Skeletal muscle cell (primary cell): ENCODE results near the gene MAP3K9.

ENCODE experiments used
- DNase-seq: peaks from one replicate; pipeline ENCODE4 v3.0.0-alpha.2; 2010; ENCODE audit warnings: low read depth
- H3K4me3 ChIP-seq: 2 replicates; pipeline ENCODE4 v1.5.1; 2011; ENCODE audit warnings: low read depth, mild to moderate bottlenecking, control low read depth, low read length, moderate library complexity

The MAP3K9 gene

DNA sequence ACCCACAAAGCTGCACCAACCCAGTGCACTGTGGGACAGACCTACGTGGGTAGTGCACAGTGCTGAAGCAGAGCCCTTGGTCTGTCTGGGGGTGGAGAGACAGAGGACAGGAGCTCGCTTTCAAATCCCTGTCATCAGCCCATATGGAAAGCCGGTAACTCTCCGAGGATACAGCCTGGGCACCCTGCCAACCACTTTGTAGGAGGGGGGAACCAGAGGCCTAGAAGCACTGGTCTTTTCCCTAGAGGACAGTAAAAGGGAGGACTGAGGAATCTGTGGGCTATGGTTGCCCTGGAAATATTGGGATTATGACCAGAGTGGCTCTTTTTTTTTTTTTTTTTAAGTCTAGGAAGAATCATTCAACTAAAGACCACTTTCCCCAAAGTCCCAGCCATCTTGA is 74.3 kb downstream of the MAP3K9 start:
- H3K4me3 ChIP-seq, result no peak overlapping the region
- peak; percentile 25 for DNase-seq

DNA sequence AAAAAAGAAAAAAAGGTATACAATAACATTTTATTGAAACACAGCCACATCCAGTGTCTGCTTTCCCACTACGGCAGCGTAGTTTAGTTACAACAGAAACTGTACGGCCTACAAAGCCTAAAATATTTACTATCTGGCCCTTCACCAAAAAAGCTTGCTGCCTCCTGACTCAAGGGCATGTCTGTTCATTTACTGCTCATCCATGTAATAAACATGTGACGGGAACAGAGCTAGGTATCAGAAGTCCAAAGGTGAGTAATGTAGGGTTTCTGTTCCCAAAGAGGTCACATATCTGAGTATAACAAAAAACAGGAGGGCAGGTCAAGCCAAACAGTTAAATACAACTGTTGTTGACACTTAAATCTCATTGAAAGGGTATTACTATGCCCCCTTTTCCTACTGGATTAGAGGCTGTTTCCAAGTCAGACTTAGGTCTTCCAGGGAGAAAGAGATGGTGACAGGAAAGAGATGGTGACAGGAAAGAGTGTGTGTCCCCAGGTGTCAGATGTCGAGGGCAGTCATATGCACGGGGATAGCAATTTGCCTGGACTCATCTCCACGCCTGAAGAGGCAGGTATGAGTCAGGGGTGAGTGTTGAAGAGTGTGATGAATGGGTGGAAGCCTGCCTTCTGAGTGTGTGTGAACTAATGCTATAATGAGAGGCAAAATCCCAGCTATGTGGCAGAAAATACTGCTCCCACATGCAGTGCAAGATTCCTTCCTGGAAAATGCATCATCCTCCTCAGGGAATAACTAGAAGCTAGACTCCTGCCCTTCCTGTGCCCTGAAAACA is 77.7 kb downstream of the MAP3K9 start:
- DNase-seq, result no peak

DNA sequence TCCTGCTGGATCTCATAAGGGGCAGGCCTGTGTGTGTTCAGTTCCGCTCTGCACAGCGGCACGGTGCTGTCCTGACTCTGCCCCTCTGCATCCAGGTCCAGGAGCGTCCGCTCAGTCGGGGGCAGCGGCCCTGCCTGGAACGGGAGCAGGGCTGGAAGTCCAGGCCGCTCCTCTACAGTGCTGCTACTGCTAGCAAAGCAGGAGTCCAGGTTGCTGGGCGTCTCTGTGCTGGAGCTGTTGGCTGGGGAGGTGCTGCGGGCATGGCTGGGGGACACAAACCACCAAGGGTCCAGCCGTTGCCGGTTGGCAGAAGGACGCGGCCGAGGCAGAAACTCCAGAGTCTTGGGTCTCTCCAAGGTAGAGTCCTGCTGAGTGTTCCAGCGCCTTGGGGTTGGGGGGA is 78.9 kb downstream of the MAP3K9 start:
- DNase-seq, result no peak
- H3K4me3 ChIP-seq, result no peak overlapping the region

More for the DNA sequence above, 77.7 kb downstream of the MAP3K9 start:
- H3K4me3 ChIP-seq, result no peak overlapping the region

- no peak overlapping the region for H3K4me3 ChIP-seq
- DNase-seq, result no peak
These were observed 82.5 kb downstream of the MAP3K9 start for GRCh38 chr14:70726651-70727375.

DNA sequence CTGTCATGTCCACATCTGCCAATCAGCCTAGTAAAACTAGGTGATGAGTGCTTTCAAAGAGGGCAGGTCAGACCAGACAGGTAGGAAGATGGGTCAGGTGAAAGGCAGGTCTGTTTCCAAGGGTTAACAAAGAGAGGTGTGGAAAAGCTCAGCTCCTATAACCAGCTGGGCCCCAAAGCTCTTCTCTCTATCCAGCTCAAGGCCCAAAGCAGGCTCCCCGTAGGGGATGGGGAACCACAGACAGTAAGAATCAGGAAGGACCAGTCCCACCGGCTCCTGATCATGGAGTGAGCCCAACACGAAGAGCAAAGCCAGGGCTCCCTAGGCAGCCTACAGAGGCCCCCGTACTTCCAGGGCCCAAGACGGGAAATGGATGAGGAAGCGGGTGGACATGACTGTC is 84.4 kb downstream of the MAP3K9 start:
- DNase-seq, result no peak
- H3K4me3 ChIP-seq, result no peak overlapping the region

DNA sequence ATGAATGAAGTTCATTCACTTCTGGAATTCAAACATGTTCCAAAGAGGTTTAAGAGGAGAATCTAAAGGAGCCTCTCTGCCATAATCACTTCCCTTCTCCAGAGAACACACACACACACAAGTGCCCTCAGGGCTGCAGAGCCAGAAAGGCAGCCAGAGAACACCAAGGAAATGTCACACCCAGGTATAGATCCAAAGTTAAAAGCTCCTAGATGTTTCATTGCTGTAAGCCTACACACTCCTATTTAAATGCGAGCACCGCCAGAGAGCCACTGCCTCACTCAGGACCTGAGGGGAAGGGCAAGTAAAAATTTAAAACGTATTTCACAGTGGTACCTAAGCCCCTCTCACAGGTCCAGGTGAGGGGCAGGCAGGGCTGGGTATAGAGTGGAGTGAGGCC is 85.2 kb downstream of the MAP3K9 start:
- DNase-seq, result no peak
- no peak overlapping the region for H3K4me3 ChIP-seq

DNA sequence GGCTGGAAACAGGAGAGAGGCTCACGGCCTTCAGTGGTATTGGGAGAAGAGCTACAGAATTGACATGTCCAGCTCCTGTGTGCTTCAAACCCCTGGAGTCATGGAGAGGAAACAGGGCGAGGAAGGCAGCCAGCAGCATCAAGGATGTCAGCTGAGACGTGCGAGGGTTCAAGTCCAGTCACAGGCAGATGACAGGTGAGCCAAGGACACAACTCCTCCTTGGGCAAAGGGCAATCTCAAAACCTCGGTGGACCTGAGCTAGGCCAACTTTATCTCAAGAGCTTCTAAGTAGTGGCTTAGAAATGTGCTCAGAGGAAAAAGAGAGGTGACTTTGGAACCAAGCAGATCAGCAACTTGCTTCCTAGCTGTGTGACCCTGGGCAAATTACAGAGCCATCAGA is 86.0 kb downstream of the MAP3K9 start:
- H3K4me3 ChIP-seq, result no peak overlapping the region
- DNase-seq, result no peak

- no peak for DNase-seq
- no peak overlapping the region for H3K4me3 ChIP-seq
These were observed 86.9 kb downstream of the MAP3K9 start for GRCh38 chr14:70722418-70722817.

DNA sequence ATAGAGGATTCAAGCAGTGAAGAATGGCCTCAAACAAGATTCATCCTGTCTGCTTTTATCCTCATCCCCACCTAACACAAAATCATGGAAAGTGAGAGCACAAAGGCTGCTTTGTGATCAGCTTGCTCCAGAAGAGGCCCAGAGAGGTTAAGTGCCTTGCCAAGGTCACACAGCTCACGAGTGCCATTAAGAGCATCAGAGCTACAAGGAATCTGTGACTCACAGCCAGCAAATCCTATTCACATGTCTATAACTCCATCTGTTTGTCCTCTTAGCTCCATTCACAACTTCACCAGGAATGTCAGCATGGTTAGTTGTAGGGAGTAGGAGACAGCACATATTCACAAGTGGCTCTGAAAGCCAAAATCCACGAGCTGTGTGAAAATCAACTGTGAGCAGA is 87.8 kb downstream of the MAP3K9 start:
- no peak for DNase-seq
- no peak overlapping the region for H3K4me3 ChIP-seq

- H3K4me3 ChIP-seq, result no peak overlapping the region
These were observed 90.8 kb downstream of the MAP3K9 start for GRCh38 chr14:70718383-70719118.

DNA sequence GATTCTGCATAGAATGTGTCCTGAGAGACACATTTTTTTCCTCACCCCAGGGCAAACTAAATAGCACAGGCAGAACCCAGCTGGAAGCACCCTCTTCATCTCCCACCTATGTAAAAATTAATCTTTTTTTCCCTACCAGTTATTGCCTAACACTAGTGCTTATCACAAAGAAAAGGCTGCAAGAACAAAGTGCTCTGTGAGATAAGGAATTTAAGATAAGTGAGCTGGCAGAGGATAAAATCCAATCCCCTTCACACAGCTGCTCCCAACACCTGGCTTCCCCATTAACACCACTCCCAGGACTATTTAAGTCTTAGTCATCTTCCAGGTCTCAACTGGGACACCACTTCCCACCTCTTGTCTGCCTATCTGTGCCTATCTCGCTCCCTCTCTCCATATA is 92.4 kb downstream of the MAP3K9 start:
- H3K4me3 ChIP-seq, result no peak overlapping the region
- no peak for DNase-seq

More at GRCh38 chr14:70718383-70719118, 90.8 kb downstream of the MAP3K9 start:
- DNase-seq, result no peak

- H3K4me3 ChIP-seq, result no peak overlapping the region
- no peak for DNase-seq
These were observed 92.8 kb downstream of the MAP3K9 start for GRCh38 chr14:70716483-70716882.

GRCh38 chr14:70714055-70714550 is 95.2 kb downstream of the MAP3K9 start:
- DNase-seq, result no peak
- H3K4me3 ChIP-seq, result no peak overlapping the region

DNA sequence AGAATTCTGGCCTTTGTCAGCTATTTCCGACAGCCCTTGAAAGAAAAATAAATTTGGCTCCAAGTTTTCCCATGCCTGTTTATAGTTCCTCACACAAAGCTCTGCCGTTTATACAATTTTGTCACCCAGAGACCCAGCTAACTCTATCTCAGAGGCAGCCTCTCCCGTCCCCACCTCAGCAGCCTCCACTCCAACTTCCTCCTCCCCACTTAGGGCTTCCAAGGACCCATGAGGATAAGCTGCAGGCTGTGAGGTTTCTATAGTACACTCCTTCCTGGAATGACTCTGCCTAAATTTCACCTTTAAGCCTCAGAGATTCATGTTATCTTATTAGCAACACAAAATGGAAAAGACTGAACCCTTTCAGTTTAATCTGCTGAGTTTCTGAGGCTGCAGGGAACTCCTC is 95.8 kb downstream of the MAP3K9 start:
- DNase-seq, result no peak
- H3K4me3 ChIP-seq, result no peak overlapping the region

DNA sequence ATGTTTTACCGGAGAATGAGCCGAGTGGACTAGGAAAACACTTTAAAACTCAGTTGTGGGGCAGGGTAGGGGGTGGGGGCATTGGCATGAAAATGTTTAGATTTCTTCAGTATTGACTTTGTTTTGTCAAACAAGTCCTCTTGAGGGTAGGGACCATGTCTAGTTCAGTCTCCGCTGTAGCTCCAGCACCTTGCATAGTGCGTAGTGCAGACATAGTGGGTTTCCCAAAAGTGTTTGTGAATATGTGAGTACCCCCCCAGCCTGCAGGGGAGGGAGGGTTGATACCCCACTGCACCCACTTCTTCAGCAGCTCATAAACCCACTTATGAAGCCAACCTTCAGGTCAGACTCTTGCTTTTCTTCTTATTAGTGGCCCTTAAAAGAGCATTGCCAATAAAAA is 96.2 kb downstream of the MAP3K9 start:
- no peak overlapping the region for H3K4me3 ChIP-seq
- no peak for DNase-seq

DNA sequence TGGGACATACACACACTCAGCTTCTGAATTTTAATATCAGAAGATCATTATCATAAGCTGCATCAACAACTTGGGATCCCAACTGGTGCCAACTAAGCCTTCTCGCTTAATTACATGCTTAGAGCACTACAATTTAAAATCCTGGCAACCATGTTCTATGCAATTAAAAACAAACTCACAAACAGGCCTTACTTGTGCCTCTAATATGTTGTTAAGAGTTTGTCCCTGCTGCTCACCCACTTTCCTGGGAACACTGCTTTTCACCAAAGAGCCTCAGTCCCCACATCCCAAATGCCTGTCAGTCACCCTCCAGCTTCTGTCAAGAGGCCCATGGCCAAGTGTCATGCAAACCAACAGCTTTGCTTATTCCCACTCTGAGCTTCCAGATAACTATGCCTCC is 97.9 kb downstream of the MAP3K9 start:
- no peak for DNase-seq
- H3K4me3 ChIP-seq, result no peak overlapping the region

GRCh38 chr14:70709726-70710382 is 99.5 kb downstream of the MAP3K9 start:
- no peak overlapping the region for H3K4me3 ChIP-seq
- no peak for DNase-seq

DNA sequence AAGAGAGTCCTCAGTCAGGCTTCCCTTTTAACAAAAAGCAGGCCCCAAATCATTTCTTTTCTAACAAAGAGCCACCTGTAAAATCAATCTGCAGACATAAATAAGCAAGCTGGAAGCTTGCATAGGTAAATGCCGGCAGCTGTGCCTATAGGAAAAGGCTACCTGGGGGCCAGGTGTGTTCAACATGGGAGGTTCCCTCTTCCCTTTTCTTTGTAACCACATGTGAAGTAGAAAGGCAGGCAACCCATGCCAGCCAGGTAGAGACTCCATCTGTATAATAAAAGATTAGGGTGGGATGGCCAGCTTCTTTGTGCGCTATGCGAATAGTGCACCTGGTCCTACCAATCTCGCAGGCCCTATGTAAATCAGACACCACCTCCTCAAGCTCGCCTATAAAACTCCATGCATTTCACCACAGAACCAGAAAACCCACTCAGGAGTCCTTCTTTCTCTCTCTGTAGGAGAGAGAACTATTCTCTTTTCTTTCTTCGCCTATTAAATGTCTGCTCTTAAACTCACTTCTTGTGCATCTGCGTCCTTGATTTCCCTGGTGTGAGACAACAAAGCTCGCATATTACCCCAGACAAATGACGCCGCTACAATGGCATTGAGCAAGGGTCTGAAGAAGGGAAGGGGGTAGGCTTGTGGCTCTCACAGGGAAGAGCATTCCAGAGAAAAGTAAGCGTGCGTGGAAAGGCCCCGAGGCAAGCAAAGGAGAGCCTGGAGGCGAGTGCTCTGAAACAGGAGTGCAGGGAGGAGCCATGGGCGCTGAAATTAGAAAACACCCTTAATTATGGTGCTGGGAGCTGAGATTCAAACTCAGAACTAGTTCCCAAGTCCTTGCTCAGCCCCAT is 100.4 kb downstream of the MAP3K9 start:
- H3K4me3 ChIP-seq, result no peak overlapping the region
- no peak for DNase-seq
